ENCODE data around the gene IDH3A.
A peak's percentile ranks its signal among the peaks of the same experiment; 100 is the strongest.
"Not testable (repeated sequence)": the region's sequence is repeated elsewhere in the genome, so short reads cannot be mapped to it uniquely, and the experiment has no call there.

Gene IDH3A

GRCh38 chr15:78129751-78130287 is 19.3 kb upstream of the IDH3A start:
- DNase-seq (ENCODE audit: low read depth): no peak

- no peak for DNase-seq (ENCODE audit: low read depth)
These were observed 18.5 kb upstream of the IDH3A start for GRCh38 chr15:78130466-78131294.

- peak; percentile 68 for DNase-seq (ENCODE audit: low read depth)
These were observed 17.7 kb upstream of the IDH3A start, which contains the start of gene CIB2 for GRCh38 chr15:78131295-78132061. CIB2 (minus strand) TSS chr15:78131445; CDS start chr15:78131215, 230 bp downstream.

GRCh38 chr15:78133801-78134200 is 15.4 kb upstream of the IDH3A start:
- no peak for DNase-seq (ENCODE audit: low read depth)

GRCh38 chr15:78139578-78139977 is 9.6 kb upstream of the IDH3A start:
- no peak for DNase-seq (ENCODE audit: low read depth)

GRCh38 chr15:78140292-78140691 is 8.9 kb upstream of the IDH3A start:
- no peak for DNase-seq (ENCODE audit: low read depth)

- DNase-seq (ENCODE audit: low read depth): no peak
These were observed 6.8 kb upstream of the IDH3A start for GRCh38 chr15:78142332-78142731.

GRCh38 chr15:78146425-78147154 is 2.6 kb upstream of the IDH3A start:
- DNase-seq (ENCODE audit: low read depth): no peak

GRCh38 chr15:78147566-78147965 is 1.6 kb upstream of the IDH3A start:
- no peak for DNase-seq (ENCODE audit: low read depth)

- no peak for DNase-seq (ENCODE audit: low read depth)
These were observed 632 bp upstream of the IDH3A start for GRCh38 chr15:78148392-78149067.

- DNase-seq (ENCODE audit: low read depth): no peak
These were observed 916 bp downstream of the IDH3A start for GRCh38 chr15:78149805-78150751.

GRCh38 chr15:78151075-78151474 is 1.9 kb downstream of the IDH3A start:
- not testable (repeated sequence) for DNase-seq (ENCODE audit: low read depth)

- no peak for DNase-seq (ENCODE audit: low read depth)
These were observed 5.8 kb downstream of the IDH3A start for GRCh38 chr15:78154955-78155354.

- DNase-seq (ENCODE audit: low read depth): no peak
These were observed 6.3 kb downstream of the IDH3A start for GRCh38 chr15:78155355-78155939.

GRCh38 chr15:78156653-78157052 is 7.5 kb downstream of the IDH3A start:
- no peak for DNase-seq (ENCODE audit: low read depth)

GRCh38 chr15:78157203-78157602 is 8.0 kb downstream of the IDH3A start:
- no peak for DNase-seq (ENCODE audit: low read depth)

- DNase-seq (ENCODE audit: low read depth): no peak
These were observed 10.2 kb downstream of the IDH3A start for GRCh38 chr15:78159395-78159794.

- peak; percentile 22 for DNase-seq (ENCODE audit: low read depth)
These were observed 12.9 kb downstream of the IDH3A start for GRCh38 chr15:78162038-78162437.

- DNase-seq (ENCODE audit: low read depth): no peak
These were observed 14.8 kb downstream of the IDH3A start for GRCh38 chr15:78164010-78164409.

All from stimulated activated CD8-positive, alpha-beta memory T cell treated with anti-CD3 and anti-CD28 coated beads, Interleukin-12 subunit alpha, Interleukin-12 subunit beta, amount 100 ng/mL, for 4 hours (primary cell).